Panc1 (cell line): ENCODE measurements around the gene ITGAD. TPM values are rescaled to one million over a fixed set of nuclear protein-coding genes. Genes with fewer than 3 reads are reported as not detected.

Experiments
- ATAC-seq: fragments of 200-7000 bp; cut with Tn5 transposase; 2 replicates; pipeline ENCODE4 v1.9.1; 2020; ENCODE audit warnings: mild to moderate bottlenecking, moderate library complexity
- BruUV-seq: library from RNA; stranded (reverse); fragments of 400-500 nt; replicated peaks from 2 replicates; lab custom pipeline; 2021; lab: Mats Ljungman, UMichigan
- CTCF ChIA-PET: fragments of 300-600 bp; sonication (Branson Sonifier 250); formaldehyde crosslinking; loops from one replicate; lab custom pipeline; 2022; ENCODE audit warnings: antibody characterized with exemption; lab: Charles Lee
- POLR2A ChIA-PET: fragments of 300-600 bp; sonication (Branson Sonifier 250); formaldehyde crosslinking; loops from one replicate; lab custom pipeline; 2022; ENCODE audit warnings: antibody characterized with exemption; lab: Charles Lee
- DNase-seq: peaks from one replicate; pipeline ENCODE4 v3.0.0-alpha.2; 2010; ENCODE audit warnings: low read depth, low spot score
- H3K27ac ChIP-seq: 2 replicates; pipeline ENCODE4 v1.5.1; 2011; ENCODE audit warnings: mild to moderate bottlenecking, low read length, inconsistent platforms
- H3K27me3 ChIP-seq: fragments of 200-500 bp; sonication (Bioruptor generic); 2 replicates; pipeline ENCODE4 v1.6.0; 2014; ENCODE audit warnings: low read length, inconsistent platforms; ENCODE audit not compliant: control insufficient read depth, insufficient read depth
- H3K36me3 ChIP-seq: fragments of 200-500 bp; sonication (Bioruptor generic); 2 replicates; pipeline ENCODE4 v1.5.1; 2014; ENCODE audit warnings: inconsistent platforms, mild to moderate bottlenecking, low read length, moderate library complexity; ENCODE audit not compliant: control insufficient read depth, insufficient read depth
- H3K4me1 ChIP-seq: 2 replicates; pipeline ENCODE4 v1.5.1; 2011; ENCODE audit warnings: inconsistent platforms, mild to moderate bottlenecking, low read length, moderate library complexity; ENCODE audit not compliant: control insufficient read depth, insufficient read depth
- H3K4me3 ChIP-seq, 2 experiments: 2 replicates each; pipeline ENCODE4 v1.5.1; 2011 to 2012; ENCODE audit warnings: low read depth in 2 of 2, low read length in 2 of 2, mild to moderate bottlenecking in 2 of 2, inconsistent platforms in 1 of 2, moderate library complexity in 1 of 2
- H3K9me3 ChIP-seq: fragments of 200-500 bp; sonication (Bioruptor generic); 2 replicates; pipeline ENCODE4 v1.5.1; 2014; ENCODE audit warnings: low read depth, mild to moderate bottlenecking, inconsistent platforms, low read length, moderate library complexity; ENCODE audit not compliant: control insufficient read depth, insufficient read depth
- POLR2AphosphoS5 ChIP-seq: IDR thresholded peaks from 2 replicates; pipeline ENCODE4 v1.6.1; 2012; ENCODE audit warnings: mild to moderate bottlenecking, low read depth, low read length, moderate library complexity
- SIN3A ChIP-seq: IDR thresholded peaks from 2 replicates; pipeline ENCODE4 v1.6.1; 2012; ENCODE audit warnings: low read depth, mild to moderate bottlenecking, low read length, moderate library complexity, borderline replicate concordance; ENCODE audit not compliant: insufficient read depth
- TCF7L2 ChIP-seq: IDR thresholded peaks from 2 replicates; pipeline ENCODE4 v1.6.1; 2011; ENCODE audit warnings: mild to moderate bottlenecking, low read depth, low read length, inconsistent platforms
- in situ Hi-C: cut with HindIII; loops from 2 replicates; pipeline ENCODE4 v1.10.0; 2016; ENCODE audit warnings: low sequenced_read_pairs, low pct_unique_long_range_greater_than_20kb
- intact Hi-C: fragments of 100-400 bp; cut with micrococcal nuclease; formaldehyde crosslinking; loops from one replicate; pipeline ENCODE4 v1.10.0; 2022; ENCODE audit not compliant: unreplicated experiment
- total RNA-seq: library from RNA; stranded (reverse); gene quantifications from one replicate; pipeline ENCODE4 v1.2.1, GENCODE V29; 2021; ENCODE audit not compliant: unreplicated experiment
- TF ChIP-seq, protein P1 (sequence below), 2 experiments: IDR thresholded peaks; 2 replicates each; pipeline ENCODE4 v1.6.1; 2011 to 2012; ENCODE audit warnings: low read depth in 2 of 2, control low read depth in 1 of 2, low read length in 1 of 2, mild to moderate bottlenecking in 1 of 2, moderate library complexity in 1 of 2; ENCODE audit not compliant: insufficient read depth in 1 of 2
- TF ChIP-seq, protein P2 (sequence below): fragments of 450-650 bp; IDR thresholded peaks from 2 replicates; pipeline ENCODE4 v1.5.1; 2017; ENCODE audit warnings: mild to moderate bottlenecking

ITGAD gene
- total RNA-seq, 1 experiment from 2014 or later, result not detected

DNA sequence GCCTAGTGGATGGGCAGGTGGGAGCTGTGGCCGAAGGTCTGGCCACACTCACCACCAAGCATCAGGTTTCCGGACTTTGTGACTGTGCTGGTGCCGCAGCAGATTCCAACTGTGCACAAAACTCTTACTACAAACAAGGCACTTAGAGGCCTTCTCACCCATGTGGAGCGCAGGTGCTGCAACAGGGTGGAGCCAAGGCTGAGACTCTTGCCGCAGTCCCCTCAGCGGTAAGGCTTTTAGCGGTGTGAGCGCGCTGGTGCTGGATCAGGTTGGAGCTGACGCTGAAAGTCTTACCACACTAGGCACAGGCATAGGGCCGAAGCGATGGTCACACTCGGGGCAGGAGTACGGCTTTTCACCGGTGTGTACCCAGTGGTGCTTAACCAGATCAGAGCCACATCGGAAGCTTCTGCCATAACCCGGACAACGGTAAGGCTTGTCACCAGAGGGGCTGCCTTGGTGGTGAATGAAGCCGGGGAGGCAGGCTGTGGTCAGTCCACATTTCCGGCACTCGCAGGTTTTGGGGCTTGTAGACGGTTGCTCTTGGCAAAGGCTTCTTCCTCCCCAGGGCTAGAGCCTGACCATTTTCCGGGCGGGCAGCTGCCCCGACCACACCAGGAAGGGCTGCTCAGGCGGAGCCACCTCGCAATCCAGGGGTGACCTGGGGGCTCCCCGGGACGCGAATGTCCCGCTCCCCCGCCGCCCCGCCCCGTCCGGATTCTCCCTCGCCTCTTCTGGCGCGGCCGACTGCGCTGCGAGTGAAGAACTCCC lies 65.1 kb downstream of the ITGAD start:
- no peaks in the 10 kb centered on the region for H3K9me3 ChIP-seq
- peak; percentile 0; the same call in 1 of the 2 replicates for ATAC-seq
- H3K27ac ChIP-seq, result peak overlapping the region; percentile 94
- POLR2A ChIA-PET, result no interaction called here
- H3K4me1 ChIP-seq, result peaks cover 40% of the 10 kb centered on the region
- H3K4me3 ChIP-seq, result peak overlapping the region; percentile 78 to 93
- DNase-seq, result no peak
- TF ChIP-seq, protein P1, sequence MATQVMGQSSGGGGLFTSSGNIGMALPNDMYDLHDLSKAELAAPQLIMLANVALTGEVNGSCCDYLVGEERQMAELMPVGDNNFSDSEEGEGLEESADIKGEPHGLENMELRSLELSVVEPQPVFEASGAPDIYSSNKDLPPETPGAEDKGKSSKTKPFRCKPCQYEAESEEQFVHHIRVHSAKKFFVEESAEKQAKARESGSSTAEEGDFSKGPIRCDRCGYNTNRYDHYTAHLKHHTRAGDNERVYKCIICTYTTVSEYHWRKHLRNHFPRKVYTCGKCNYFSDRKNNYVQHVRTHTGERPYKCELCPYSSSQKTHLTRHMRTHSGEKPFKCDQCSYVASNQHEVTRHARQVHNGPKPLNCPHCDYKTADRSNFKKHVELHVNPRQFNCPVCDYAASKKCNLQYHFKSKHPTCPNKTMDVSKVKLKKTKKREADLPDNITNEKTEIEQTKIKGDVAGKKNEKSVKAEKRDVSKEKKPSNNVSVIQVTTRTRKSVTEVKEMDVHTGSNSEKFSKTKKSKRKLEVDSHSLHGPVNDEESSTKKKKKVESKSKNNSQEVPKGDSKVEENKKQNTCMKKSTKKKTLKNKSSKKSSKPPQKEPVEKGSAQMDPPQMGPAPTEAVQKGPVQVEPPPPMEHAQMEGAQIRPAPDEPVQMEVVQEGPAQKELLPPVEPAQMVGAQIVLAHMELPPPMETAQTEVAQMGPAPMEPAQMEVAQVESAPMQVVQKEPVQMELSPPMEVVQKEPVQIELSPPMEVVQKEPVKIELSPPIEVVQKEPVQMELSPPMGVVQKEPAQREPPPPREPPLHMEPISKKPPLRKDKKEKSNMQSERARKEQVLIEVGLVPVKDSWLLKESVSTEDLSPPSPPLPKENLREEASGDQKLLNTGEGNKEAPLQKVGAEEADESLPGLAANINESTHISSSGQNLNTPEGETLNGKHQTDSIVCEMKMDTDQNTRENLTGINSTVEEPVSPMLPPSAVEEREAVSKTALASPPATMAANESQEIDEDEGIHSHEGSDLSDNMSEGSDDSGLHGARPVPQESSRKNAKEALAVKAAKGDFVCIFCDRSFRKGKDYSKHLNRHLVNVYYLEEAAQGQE (IDR thresholded peaks at IDR 0.05; ENCODE audit: insufficient read depth in 1 of 2, low read depth in 2 of 2, low read length in 1 of 2), result no peak
- TF ChIP-seq TCF7L2 (no peak), SIN3A (0 out of 2 replicates have a peak, but pooled peaks have one; percentile 36)
- no peaks in the 10 kb centered on the region for H3K36me3 ChIP-seq
- in situ Hi-C loops, result no loop called here
- CTCF ChIA-PET, result interaction anchor here (0.6 to 0.7 kb wide), 3 partner anchors 74 to 405 kb away, joined by 4 to 7 read pairs (median 7); no protein-coding TSS in a partner anchor
- no TSS peak for BruUV-seq
- H3K27me3 ChIP-seq, result no peaks in the 10 kb centered on the region
- intact Hi-C loops, result loop anchor here (5.0 kb wide), 1 partner anchor 409 kb away; no protein-coding TSS in a partner anchor

DNA sequence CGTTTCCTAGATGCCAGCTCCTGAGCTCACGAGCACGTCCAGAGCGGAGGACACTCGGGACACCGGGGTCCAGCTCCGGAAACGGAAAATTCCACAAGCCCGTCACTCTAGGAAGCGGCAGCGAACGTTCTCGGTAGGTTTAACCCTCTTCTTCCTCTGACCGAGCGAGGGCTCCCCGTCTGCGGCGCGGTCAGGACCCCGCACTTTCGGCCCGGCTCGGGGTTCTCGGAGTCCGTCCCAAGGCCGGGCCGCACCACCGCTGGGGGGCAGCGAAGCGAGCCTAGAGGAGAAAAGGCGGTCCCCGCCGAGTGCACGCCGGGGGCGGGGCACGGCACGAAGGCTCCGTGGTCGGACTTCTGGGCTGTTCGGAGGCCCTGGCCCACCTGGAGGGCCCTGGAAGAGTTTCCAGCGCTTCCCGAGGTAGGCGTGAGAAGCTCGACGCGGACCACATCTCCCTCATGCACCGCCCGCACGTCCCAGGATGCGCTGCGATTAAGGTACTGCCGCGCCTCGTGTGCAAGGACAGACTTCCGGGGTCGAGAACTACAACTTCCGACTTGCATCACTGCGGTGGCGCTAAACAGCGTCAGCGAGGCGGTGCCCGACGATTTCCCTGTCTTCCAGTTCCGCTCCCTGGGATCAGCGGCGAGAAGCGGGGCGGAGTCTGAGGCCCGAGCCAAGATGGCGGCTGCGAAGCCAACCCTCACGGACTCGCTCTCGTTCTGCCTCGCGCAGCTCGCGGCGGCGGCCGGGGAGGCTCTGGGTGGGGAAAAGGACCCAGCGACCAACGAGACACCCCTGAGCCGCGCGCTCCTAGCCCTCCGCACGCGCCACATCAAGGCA lies 65.9 kb downstream of the ITGAD start, which contains the start of gene ARMC5:
Gene ARMC5, plus strand, starts transcription at position 658 of the 843 bp plus-strand sequence. Its CDS starts 24 bp downstream, at position 682.
- Histone ChIP-seq H3K36me3 (no peaks in the 10 kb centered on the region), H3K4me3 (peak within 1 kb of the TSS; percentile 78 to 93), H3K27ac (peak within 1 kb of the TSS; percentile 94), H3K27me3 (no peaks in the 10 kb centered on the region), H3K9me3 (no peaks in the 10 kb centered on the region), H3K4me1 (peaks cover 34% of the 10 kb centered on the region)
- no TSS peak for BruUV-seq
- TF ChIP-seq TCF7L2, result 0 out of 2 replicates have a peak, but pooled peaks have one; percentile 36
- 0 out of 2 replicates have a peak, but pooled peaks have one; percentile 36 for TF ChIP-seq SIN3A
- TF ChIP-seq, protein P1 (IDR thresholded peaks at IDR 0.05; ENCODE audit: insufficient read depth in 1 of 2, low read depth in 2 of 2, low read length in 1 of 2), result peak in 1 of 2 experiments; percentile 17; a peak in 1 of 4 replicates
- TF ChIP-seq POLR2AphosphoS5, result no peak; the same call in none of the 2 replicates
- TF ChIP-seq, protein P2, sequence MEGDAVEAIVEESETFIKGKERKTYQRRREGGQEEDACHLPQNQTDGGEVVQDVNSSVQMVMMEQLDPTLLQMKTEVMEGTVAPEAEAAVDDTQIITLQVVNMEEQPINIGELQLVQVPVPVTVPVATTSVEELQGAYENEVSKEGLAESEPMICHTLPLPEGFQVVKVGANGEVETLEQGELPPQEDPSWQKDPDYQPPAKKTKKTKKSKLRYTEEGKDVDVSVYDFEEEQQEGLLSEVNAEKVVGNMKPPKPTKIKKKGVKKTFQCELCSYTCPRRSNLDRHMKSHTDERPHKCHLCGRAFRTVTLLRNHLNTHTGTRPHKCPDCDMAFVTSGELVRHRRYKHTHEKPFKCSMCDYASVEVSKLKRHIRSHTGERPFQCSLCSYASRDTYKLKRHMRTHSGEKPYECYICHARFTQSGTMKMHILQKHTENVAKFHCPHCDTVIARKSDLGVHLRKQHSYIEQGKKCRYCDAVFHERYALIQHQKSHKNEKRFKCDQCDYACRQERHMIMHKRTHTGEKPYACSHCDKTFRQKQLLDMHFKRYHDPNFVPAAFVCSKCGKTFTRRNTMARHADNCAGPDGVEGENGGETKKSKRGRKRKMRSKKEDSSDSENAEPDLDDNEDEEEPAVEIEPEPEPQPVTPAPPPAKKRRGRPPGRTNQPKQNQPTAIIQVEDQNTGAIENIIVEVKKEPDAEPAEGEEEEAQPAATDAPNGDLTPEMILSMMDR, result peak; percentile 87
- intact Hi-C loops (loop anchor here (5.0 kb wide), 1 partner anchor 408 kb away; no protein-coding TSS in a partner anchor), in situ Hi-C loops (no loop called here)
- CTCF ChIA-PET, result interaction anchor here (0.6 to 0.7 kb wide), 6 partner anchors 12 to 404 kb away, joined by 3 to 7 read pairs (median 5); no protein-coding TSS in a partner anchor
- ATAC-seq, result peak; percentile 92
- peak; percentile 88 for DNase-seq
- POLR2A ChIA-PET, result interaction anchor here (0.5 kb wide), 1 partner anchor 54 kb away, joined by 3 read pairs; no protein-coding TSS in a partner anchor
